ENCODE data around the gene MAPK1. TPM values are rescaled to one million over a fixed set of nuclear protein-coding genes. Genes with fewer than 3 reads are reported as not detected.
"Not testable (repeated sequence)": the region's sequence is repeated elsewhere in the genome, so short reads cannot be mapped to it uniquely, and the experiment has no call there.

The MAPK1 gene
- total RNA-seq, 4 donors from 2014 or later = 29.0 to 46.8 (median 35.1) TPM

- DNase-seq (ENCODE audit: low spot score) (no peak), ATAC-seq (ENCODE audit: low FRiP score) (no peak)
- no peak for TF ChIP-seq CTCF (IDR thresholded peaks at IDR 0.05)
Observed at GRCh38 chr22:21904250-21904789, 36.9 kb upstream of the MAPK1 start.

GRCh38 chr22:21903283-21903682, 35.8 kb upstream of the MAPK1 start:
- no peak for TF ChIP-seq CTCF (IDR thresholded peaks at IDR 0.05)
- ATAC-seq (ENCODE audit: low FRiP score) = no peak
- DNase-seq (ENCODE audit: low spot score) = no peak

- TF ChIP-seq CTCF (IDR thresholded peaks at IDR 0.05) = no peak
- no peak for DNase-seq (ENCODE audit: low spot score)
- no peak for ATAC-seq (ENCODE audit: low FRiP score)
Observed at GRCh38 chr22:21902296-21903087, 35.0 kb upstream of the MAPK1 start.

- TF ChIP-seq CTCF (IDR thresholded peaks at IDR 0.05) = no peak
- ATAC-seq (ENCODE audit: low FRiP score) (no peak), DNase-seq (ENCODE audit: low spot score) (no peak)
Observed at GRCh38 chr22:21898354-21898896, 31.0 kb upstream of the MAPK1 start.

GRCh38 chr22:21896951-21897513, 29.6 kb upstream of the MAPK1 start:
- DNase-seq (ENCODE audit: low spot score) (no peak), ATAC-seq (ENCODE audit: low FRiP score) (no peak)
- TF ChIP-seq CTCF (IDR thresholded peaks at IDR 0.05) = no peak

- ATAC-seq (ENCODE audit: low FRiP score); DNase-seq (ENCODE audit: low spot score): not testable (repeated sequence)
Observed at GRCh38 chr22:21896275-21896674, 28.8 kb upstream of the MAPK1 start.

- TF ChIP-seq CTCF (IDR thresholded peaks at IDR 0.05) = no peak
- ATAC-seq (ENCODE audit: low FRiP score) (no peak), DNase-seq (ENCODE audit: low spot score) (no peak)
Observed at GRCh38 chr22:21894799-21895198, 27.4 kb upstream of the MAPK1 start.

All from omental fat pad (tissue), 4 donors.